Activated CD4-positive, alpha-beta T cell treated with anti-CD3 and anti-CD28 coated beads, Interleukin-2, amount 10 ng/mL, durations not matched to agents 7 days and 5 days (primary cell): ENCODE measurements around the gene ADGRV1. TPM values are rescaled to one million over a fixed set of nuclear protein-coding genes. Genes with fewer than 3 reads are reported as not detected.

Experiments used
- CTCF ChIA-PET: fragments of 350-600 bp; sonication (Branson Sonifier 250); formaldehyde crosslinking; loops from one replicate; lab custom pipeline; 2021; ENCODE audit warnings: antibody characterized with exemption; lab: Charles Lee
- POLR2A ChIA-PET: fragments of 350-600 bp; sonication (Branson Sonifier 250); formaldehyde crosslinking; loops from one replicate; lab custom pipeline; 2021; ENCODE audit warnings: antibody characterized with exemption; lab: Charles Lee
- DNase-seq: peaks from one replicate; pipeline ENCODE4 v3.0.0-alpha.2; 2020
- H3K27ac Mint-ChIP-seq: one replicate; pipeline ENCODE4 v1.8.0; 2021; ENCODE audit warnings: mild to moderate bottlenecking, moderate library complexity, mixed read lengths
- H3K27me3 Mint-ChIP-seq: one replicate; pipeline ENCODE4 v1.8.0; 2021; ENCODE audit warnings: mixed read lengths
- H3K36me3 Mint-ChIP-seq: one replicate; pipeline ENCODE4 v1.8.0; 2021; ENCODE audit warnings: low read depth, mixed read lengths
- H3K4me1 Mint-ChIP-seq: one replicate; pipeline ENCODE4 v1.8.0; 2021; ENCODE audit warnings: mixed read lengths
- H3K4me3 Mint-ChIP-seq: one replicate; pipeline ENCODE4 v1.8.0; 2021; ENCODE audit warnings: mild to moderate bottlenecking, moderate library complexity, mixed read lengths
- H3K9me3 Mint-ChIP-seq: one replicate; pipeline ENCODE4 v1.8.0; 2021; ENCODE audit warnings: mixed read lengths
- total RNA-seq, 2 experiments: library from RNA; stranded (reverse); gene quantifications; one replicate each; pipeline ENCODE4 v1.2.3, GENCODE V29; 2021

The ADGRV1 gene
- total RNA-seq, 2 experiments from 2014 or later: not detected

DNA sequence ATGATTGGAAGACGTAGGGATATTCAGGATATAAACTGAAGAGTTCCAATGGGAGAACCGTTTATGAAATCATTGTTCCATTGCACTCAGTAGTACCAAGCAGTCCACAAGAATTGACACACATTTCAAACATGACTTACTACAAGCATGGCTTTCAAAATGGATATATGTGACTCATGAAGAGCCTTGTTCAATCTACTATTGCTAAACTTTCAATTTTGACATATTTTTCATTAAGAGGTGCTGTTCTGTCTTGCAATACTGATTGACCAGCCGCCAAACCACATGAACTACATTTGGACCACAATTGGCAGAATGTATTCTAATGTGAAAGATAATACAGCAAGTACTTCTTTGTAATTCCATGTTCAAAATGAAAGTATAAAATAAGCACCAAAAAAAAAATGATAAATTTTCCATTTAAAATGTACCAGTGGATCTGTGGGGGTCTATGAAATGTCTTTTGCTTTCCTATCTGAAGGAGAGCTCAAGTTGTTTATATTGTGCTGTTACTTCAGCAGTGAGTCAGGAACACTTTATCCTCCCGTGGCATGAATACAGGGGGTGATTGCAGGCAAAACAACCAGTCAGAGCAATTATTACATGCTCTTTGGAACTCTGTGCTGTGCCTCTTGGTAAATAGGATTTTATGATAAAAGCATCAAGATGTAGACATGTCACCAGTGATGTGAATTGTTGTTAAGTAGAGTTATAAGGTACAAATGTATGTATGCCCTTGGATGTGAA is 458.5 kb downstream of the ADGRV1 start:
- Mint-ChIP-seq H3K4me1 (no peaks in the 10 kb centered on the region), H3K36me3 (peaks cover 2% of the 10 kb centered on the region), H3K4me3 (no peak overlapping the region), H3K27me3 (peaks cover 13% of the 10 kb centered on the region), H3K9me3 (peaks cover 13% of the 10 kb centered on the region), H3K27ac (no peak overlapping the region)
- ChIA-PET POLR2A (no interaction called here), CTCF (interaction anchor here (0.6 kb wide), 1 partner anchor 74 kb away, joined by 3 read pairs; no protein-coding TSS in a partner anchor)
- no peak for DNase-seq

DNA sequence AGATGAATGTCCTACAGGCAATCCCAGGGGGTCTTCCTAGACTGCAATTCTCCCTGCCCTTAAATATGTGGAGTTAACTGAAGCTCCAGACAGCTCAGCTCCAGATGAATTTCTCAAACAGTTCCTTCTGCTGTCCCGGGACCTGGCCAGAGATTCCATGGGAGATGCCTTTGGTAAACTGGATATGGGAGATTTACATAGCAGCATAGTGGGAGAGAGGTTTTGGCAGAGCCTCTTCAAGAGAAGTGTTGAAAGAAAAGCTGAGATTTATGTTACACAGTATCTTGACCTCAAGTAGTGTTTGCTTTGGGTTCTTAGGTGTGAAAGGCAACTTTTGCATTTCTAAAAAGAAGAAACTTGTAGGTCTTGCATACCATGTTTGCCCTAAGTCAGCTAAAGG is 459.6 kb downstream of the ADGRV1 start:
- Mint-ChIP-seq H3K4me3 (no peak overlapping the region), H3K36me3 (peaks cover 2% of the 10 kb centered on the region), H3K27ac (no peak overlapping the region), H3K9me3 (peaks cover 13% of the 10 kb centered on the region), H3K4me1 (no peaks in the 10 kb centered on the region), H3K27me3 (peaks cover 13% of the 10 kb centered on the region)
- no peak for DNase-seq
- ChIA-PET CTCF (no interaction called here), POLR2A (no interaction called here)

DNA sequence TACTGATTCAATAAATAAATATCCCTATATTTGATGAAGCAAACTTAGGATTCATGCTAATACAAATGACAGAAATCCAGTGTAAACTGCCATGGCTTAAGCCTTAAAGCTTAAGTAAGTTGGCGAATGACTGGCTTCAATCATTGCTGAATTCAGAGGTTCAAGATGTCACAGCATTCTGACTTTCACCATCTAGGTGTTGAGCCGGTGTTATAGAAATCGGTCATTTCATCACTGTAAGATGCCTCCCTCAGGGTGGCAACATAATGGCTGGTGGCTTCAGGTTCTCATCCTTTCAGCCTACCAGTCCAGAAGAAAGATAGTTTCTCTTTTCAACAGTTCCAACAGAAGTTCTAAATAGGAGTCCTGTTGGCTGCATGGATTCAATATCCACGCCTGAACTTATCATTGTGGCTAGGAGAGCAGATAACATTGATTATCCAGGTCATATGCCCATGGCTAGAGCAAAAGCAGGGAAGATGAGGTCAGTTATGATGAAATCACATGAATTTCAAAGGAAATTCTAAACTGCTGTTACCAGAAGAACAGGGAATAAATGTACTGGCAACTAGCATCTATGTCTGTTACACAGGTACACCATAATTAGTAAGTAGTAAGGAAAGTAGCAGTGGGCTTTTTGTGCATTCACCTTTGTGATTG is 460.2 kb downstream of the ADGRV1 start:
- Mint-ChIP-seq H3K4me1 (no peaks in the 10 kb centered on the region), H3K4me3 (no peak overlapping the region), H3K36me3 (peaks cover 2% of the 10 kb centered on the region), H3K9me3 (peaks cover 13% of the 10 kb centered on the region), H3K27me3 (peaks cover 13% of the 10 kb centered on the region), H3K27ac (no peak overlapping the region)
- ChIA-PET CTCF (no interaction called here), POLR2A (no interaction called here)
- DNase-seq: no peak

DNA sequence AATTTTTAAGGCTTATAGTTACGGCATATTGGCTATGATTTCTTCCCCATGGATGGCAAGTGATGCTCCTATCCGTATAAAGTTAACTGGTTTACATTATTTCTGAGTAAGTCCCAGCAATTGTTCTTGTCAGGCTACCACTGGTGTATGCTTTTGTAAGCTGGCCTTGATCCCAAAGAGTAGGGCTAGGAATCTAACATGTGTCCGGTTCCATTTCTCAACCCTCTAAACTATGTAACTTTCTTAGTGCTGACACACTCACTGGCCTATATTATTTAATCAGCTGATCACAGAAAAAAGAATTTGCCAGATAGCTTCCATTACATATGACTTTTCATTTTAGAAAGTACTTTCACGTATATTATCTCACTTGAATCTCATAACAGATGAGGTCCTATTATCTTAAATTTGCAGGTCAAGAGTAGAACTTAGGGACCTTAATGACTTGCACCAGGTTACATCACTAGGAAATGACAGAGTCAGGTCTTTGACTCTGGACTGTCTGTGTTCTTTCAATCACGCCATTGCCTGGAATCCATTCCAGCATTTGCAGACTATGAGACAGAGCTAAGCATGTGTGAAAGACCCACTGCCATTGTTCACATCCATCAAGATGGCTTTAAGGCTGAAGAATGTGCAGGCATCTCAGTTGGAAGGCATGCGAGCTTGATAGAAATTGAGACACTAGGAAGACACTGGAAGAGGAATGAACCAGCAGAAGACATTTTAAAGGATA is 461.6 kb downstream of the ADGRV1 start:
- no peaks in the 10 kb centered on the region for H3K4me1 Mint-ChIP-seq
- no peaks in the 10 kb centered on the region for H3K36me3 Mint-ChIP-seq
- CTCF ChIA-PET: no interaction called here

DNA sequence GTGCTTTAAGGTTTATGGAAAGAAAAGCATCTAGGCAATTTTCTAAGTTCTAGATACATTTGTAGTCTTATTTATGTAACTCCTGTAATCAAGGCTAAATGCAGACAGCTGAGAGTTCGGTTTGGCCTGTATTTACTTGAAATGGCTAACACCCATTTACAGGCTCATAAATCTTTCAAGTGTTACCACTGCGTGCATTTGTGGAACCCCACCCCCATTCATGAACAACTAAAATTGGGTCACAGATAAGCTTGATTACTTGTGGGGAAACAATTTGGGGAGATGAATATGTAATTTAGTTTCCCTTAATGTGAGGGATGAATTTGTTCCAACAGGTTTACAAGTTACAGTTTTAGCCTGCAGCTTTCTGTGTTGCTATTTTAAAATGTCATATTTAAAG is 463.9 kb downstream of the ADGRV1 start:
- Mint-ChIP-seq H3K9me3 (no peaks in the 10 kb centered on the region), H3K36me3 (no peaks in the 10 kb centered on the region), H3K27ac (no peak overlapping the region), H3K4me1 (no peaks in the 10 kb centered on the region), H3K4me3 (no peak overlapping the region), H3K27me3 (peaks cover 8% of the 10 kb centered on the region)
- ChIA-PET CTCF (no interaction called here), POLR2A (no interaction called here)
- no peak for DNase-seq

More for the DNA sequence above, 461.6 kb downstream of the ADGRV1 start:
- Mint-ChIP-seq H3K4me3 (no peak overlapping the region), H3K27me3 (peaks cover 12% of the 10 kb centered on the region), H3K27ac (no peak overlapping the region), H3K9me3 (peaks cover 5% of the 10 kb centered on the region)
- POLR2A ChIA-PET: no interaction called here
- no peak for DNase-seq

DNA sequence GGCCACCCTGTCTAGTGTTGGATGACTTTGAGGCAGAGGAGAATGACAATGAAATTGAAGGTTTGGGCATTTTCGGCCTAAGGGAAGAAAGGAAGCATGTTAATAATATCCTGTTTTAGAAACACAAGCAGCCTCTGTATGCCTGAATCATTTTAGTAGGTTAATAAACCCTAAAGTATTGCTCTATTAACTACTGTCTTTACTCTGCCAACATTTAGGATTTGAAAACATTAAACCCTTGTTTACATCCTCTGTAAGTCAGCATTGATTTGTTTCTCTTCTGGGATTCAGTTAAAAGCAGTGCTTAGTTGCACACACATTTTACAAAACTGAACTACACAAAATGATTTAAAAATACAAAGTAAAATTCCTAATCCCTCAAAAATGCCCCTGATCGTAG is 465.6 kb downstream of the ADGRV1 start:
- no peaks in the 10 kb centered on the region for H3K36me3 Mint-ChIP-seq
- ChIA-PET POLR2A (no interaction called here), CTCF (no interaction called here)
- no peaks in the 10 kb centered on the region for H3K4me1 Mint-ChIP-seq
- DNase-seq: no peak
- H3K4me3 Mint-ChIP-seq: no peak overlapping the region
- H3K27ac Mint-ChIP-seq: no peak overlapping the region
- peaks cover 13% of the 10 kb centered on the region for H3K27me3 Mint-ChIP-seq
- no peaks in the 10 kb centered on the region for H3K9me3 Mint-ChIP-seq

DNA sequence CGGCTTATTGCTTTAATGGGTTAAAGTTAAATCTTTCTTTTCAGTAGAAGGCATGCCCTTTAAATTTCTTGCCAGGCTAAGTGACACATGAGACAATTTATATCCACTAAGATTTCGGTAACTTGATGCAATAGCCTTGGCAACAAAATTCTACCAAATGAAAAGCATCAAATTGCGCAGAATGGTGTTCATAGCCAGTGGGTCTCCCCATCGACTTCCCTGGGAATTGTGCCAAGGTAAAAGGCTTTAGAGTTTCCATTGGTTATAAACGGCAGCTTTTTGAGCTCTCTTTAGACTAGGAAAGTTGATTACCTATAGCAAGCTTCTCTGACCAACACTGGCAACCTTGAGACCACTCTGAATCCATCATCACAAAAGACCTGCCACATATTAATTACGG is 466.1 kb downstream of the ADGRV1 start:
- Mint-ChIP-seq H3K27ac (no peak overlapping the region), H3K27me3 (peaks cover 13% of the 10 kb centered on the region), H3K4me3 (no peak overlapping the region), H3K36me3 (no peaks in the 10 kb centered on the region), H3K4me1 (no peaks in the 10 kb centered on the region), H3K9me3 (no peaks in the 10 kb centered on the region)
- ChIA-PET CTCF (no interaction called here), POLR2A (no interaction called here)
- no peak for DNase-seq

DNA sequence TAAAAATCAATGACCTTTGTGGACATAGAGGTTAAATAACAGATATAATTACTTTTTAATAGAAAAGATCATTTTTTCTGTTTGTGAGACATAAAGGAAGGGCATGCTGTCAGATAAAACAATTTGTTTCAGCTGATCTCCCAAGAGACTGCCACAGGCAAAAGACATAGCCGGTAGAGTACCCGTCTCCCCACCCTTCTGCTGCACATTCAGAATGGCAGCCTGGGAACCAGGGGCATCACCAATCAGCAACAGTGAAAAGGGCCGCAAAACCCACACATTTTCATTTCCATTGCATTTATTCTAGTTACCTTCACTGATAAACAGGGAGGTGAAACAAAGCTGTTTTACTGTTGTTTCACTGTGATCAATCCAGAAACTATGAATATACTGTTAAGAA is 466.9 kb downstream of the ADGRV1 start:
- ChIA-PET CTCF (no interaction called here), POLR2A (no interaction called here)
- Mint-ChIP-seq H3K4me1 (no peaks in the 10 kb centered on the region), H3K4me3 (no peak overlapping the region), H3K27ac (no peak overlapping the region), H3K36me3 (no peaks in the 10 kb centered on the region), H3K27me3 (peaks cover 12% of the 10 kb centered on the region), H3K9me3 (no peaks in the 10 kb centered on the region)
- DNase-seq: no peak

DNA sequence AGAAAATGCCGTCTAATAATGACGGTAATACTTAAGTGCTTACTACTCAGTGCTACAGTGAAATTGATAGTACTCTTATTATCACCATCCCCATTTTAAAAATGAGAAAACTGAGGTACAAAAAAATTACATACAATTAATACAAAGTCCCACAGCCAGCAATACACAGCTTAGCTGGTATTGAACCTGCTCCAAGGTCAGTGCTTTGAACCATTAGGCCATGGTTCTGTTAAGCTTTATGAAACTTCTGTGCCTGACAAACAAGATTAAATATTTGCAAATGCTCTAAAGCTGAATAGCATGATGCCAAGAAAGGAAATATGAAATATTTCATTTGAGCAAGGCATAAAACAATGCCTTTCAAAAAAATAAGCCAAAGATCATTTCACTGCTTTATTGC is 467.4 kb downstream of the ADGRV1 start:
- H3K4me1 Mint-ChIP-seq: no peaks in the 10 kb centered on the region
- H3K9me3 Mint-ChIP-seq: no peaks in the 10 kb centered on the region
- CTCF ChIA-PET: no interaction called here
- no peak overlapping the region for H3K27ac Mint-ChIP-seq
- no peak for DNase-seq
- POLR2A ChIA-PET: no interaction called here
- H3K27me3 Mint-ChIP-seq: peaks cover 12% of the 10 kb centered on the region
- H3K4me3 Mint-ChIP-seq: no peak overlapping the region
- H3K36me3 Mint-ChIP-seq: no peaks in the 10 kb centered on the region

DNA sequence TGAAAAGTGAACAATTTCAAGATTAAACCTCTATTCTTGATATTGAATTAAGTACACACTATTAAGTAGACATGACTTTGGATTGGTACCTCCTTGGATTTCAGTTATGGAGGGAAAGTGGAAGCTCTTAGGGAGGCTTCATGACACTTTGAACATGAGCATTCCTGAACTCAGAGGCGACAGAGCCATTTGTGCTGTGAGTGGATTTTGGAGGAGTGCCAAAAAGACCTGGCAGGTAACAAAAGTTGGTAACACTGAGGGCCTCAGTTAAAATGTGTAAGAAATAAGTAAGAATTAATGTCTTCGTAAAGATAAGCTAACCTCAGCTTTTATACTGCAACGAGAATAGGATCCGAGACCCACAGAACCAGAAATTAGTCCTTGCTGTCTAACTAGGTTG is 467.9 kb downstream of the ADGRV1 start:
- H3K27ac Mint-ChIP-seq: no peak overlapping the region
- no peaks in the 10 kb centered on the region for H3K9me3 Mint-ChIP-seq
- H3K4me1 Mint-ChIP-seq: no peaks in the 10 kb centered on the region
- no peaks in the 10 kb centered on the region for H3K36me3 Mint-ChIP-seq
- H3K4me3 Mint-ChIP-seq: no peak overlapping the region
- DNase-seq: no peak
- peaks cover 14% of the 10 kb centered on the region for H3K27me3 Mint-ChIP-seq
- ChIA-PET POLR2A (no interaction called here), CTCF (no interaction called here)

DNA sequence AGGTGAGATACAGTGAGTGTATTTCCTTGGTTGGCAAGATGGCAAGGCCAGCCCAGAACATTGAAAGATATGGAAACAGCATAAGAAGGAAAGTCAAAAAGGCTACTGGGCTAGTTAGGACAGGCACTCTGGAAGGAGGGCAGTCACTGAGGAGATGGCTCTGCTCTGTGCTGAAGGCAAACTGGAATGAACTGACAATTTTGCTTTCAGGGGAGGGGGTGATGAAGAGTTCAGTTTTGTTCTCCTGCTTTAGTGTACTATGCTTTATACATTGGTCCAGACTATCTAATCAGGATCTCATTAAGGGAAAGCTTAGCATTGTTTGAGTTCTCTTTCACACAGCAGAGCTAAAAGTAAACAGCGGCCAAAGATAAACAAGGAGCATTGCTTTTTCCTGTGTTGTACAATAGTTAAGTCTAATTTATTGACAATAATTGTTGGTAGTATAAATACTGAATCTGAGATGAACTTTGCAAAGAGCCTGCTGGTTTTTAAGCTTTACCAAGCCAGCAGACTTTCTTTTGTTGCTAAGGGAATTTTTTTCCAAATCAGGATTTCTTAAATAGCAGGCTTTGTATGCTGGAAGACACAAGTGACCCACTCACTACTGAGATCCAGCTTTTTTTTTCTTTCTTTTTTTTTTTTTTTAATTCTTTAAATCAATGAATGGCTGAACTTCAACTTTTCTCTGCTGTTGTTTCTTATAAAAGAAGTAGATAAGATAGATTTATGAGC is 469.0 kb downstream of the ADGRV1 start:
- CTCF ChIA-PET: no interaction called here
- POLR2A ChIA-PET: no interaction called here

DNA sequence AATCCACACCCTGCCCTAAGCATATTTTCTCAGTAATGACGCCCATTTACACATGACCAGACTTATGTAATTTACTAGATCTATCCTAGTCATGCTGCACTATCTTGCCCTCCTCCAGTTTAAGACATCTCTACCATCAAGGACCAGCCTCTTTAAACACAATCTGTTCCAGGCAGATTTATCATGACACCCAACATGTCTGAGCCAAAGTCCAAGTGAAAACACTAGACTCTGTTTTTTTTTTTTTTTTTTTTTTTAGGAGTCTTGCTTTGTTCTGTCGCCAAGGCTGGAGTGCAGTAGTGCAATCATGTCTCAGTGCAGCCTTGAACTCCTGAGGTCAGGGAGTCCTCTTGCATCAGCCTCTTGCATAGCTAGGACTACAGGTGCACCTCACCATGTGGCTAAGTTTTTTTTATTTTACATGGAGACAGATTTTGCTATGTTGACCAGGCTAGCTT is 469.9 kb downstream of the ADGRV1 start:
- ChIA-PET POLR2A (no interaction called here), CTCF (no interaction called here)
- no peak for DNase-seq
- Mint-ChIP-seq H3K4me1 (no peaks in the 10 kb centered on the region), H3K9me3 (no peaks in the 10 kb centered on the region), H3K27me3 (peaks cover 14% of the 10 kb centered on the region), H3K36me3 (no peaks in the 10 kb centered on the region), H3K27ac (no peak overlapping the region), H3K4me3 (no peak overlapping the region)

More for the DNA sequence above, 469.0 kb downstream of the ADGRV1 start:
- Mint-ChIP-seq H3K27ac (no peak overlapping the region), H3K4me3 (no peak overlapping the region), H3K4me1 (no peaks in the 10 kb centered on the region), H3K27me3 (peaks cover 14% of the 10 kb centered on the region), H3K9me3 (no peaks in the 10 kb centered on the region), H3K36me3 (no peaks in the 10 kb centered on the region)
- DNase-seq: no peak
